Progenitor cell of endocrine pancreas (in vitro differentiated cells): Measurements from ENCODE around the gene FOXJ3. TPM values are rescaled to one million over a fixed set of nuclear protein-coding genes. Genes with fewer than 3 reads are reported as not detected.

Experiments used
- DNase-seq: peaks from one replicate; pipeline ENCODE4 v3.0.0; 2021; ENCODE audit warnings: low spot score; ENCODE audit not compliant: unreplicated experiment
- H3K27ac Mint-ChIP-seq: 2 replicates; pipeline ENCODE4 v1.8.0; 2021; ENCODE audit warnings: mild to moderate bottlenecking, moderate library complexity, mixed read lengths
- H3K27me3 Mint-ChIP-seq: 2 replicates; pipeline ENCODE4 v1.8.0; 2021; ENCODE audit warnings: mixed read lengths
- H3K36me3 Mint-ChIP-seq: 2 replicates; pipeline ENCODE4 v1.8.0; 2022; ENCODE audit warnings: mixed read lengths; ENCODE audit not compliant: insufficient read depth
- H3K4me1 Mint-ChIP-seq: 2 replicates; pipeline ENCODE4 v1.8.0; 2021; ENCODE audit warnings: low read depth, mixed read lengths
- H3K4me3 Mint-ChIP-seq: 2 replicates; pipeline ENCODE4 v1.8.0; 2021; ENCODE audit warnings: low read depth, mild to moderate bottlenecking, moderate library complexity, mixed read lengths
- H3K9me3 Mint-ChIP-seq: 2 replicates; pipeline ENCODE4 v1.8.0; 2021; ENCODE audit warnings: low read depth, mixed read lengths
- total RNA-seq: library from RNA; stranded (reverse); gene quantifications from 2 replicates; pipeline ENCODE4 v1.2.1, GENCODE V29; 2021
- TF ChIP-seq, protein P1 (sequence below): fragments of 200-600 bp; sonication (generic); IDR thresholded peaks from one replicate; pipeline ENCODE4 v1.5.0; 2021; ENCODE audit warnings: antibody characterized with exemption, mild to moderate bottlenecking; ENCODE audit not compliant: unreplicated experiment

The FOXJ3 gene
- total RNA-seq, 1 donor from 2014 or later, result 63.0 TPM

DNA sequence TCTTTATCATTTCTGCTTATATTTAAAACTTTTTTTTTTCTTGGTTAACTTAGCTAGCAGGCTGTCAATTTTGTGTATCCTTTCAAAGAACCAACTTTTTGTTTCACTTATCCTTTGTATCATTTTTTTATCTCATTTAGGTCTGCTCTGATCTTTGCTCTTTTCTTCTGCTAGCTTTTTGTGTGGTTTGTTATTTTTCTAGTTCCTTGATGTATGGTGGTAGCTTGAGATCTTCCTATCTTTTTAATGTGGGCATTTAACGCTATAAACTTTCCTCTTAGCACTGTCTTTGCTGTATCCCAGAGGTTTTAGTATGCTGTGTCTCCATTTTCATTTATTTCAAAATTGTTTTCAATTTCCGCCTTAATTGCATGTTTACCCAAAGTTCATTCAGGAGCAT lies 36.5 kb downstream of the FOXJ3 start:
- Mint-ChIP-seq H3K4me1 (no peaks in the 10 kb centered on the region), H3K36me3 (peaks cover 54% of the 10 kb centered on the region), H3K27ac (no peak overlapping the region), H3K9me3 (peaks cover 44% of the 10 kb centered on the region), H3K4me3 (no peak overlapping the region), H3K27me3 (no peaks in the 10 kb centered on the region)
- DNase-seq, result no peak
- TF ChIP-seq, protein P1, sequence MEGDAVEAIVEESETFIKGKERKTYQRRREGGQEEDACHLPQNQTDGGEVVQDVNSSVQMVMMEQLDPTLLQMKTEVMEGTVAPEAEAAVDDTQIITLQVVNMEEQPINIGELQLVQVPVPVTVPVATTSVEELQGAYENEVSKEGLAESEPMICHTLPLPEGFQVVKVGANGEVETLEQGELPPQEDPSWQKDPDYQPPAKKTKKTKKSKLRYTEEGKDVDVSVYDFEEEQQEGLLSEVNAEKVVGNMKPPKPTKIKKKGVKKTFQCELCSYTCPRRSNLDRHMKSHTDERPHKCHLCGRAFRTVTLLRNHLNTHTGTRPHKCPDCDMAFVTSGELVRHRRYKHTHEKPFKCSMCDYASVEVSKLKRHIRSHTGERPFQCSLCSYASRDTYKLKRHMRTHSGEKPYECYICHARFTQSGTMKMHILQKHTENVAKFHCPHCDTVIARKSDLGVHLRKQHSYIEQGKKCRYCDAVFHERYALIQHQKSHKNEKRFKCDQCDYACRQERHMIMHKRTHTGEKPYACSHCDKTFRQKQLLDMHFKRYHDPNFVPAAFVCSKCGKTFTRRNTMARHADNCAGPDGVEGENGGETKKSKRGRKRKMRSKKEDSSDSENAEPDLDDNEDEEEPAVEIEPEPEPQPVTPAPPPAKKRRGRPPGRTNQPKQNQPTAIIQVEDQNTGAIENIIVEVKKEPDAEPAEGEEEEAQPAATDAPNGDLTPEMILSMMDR, result no peak

- Mint-ChIP-seq H3K27ac (no peak overlapping the region), H3K27me3 (no peaks in the 10 kb centered on the region), H3K4me1 (no peaks in the 10 kb centered on the region), H3K9me3 (peaks cover 32% of the 10 kb centered on the region), H3K36me3 (peaks cover 47% of the 10 kb centered on the region), H3K4me3 (no peak overlapping the region)
- no peak for DNase-seq
- TF ChIP-seq, protein P1, result no peak
Measured at GRCh38 chr1:42295816-42296215, 39.2 kb downstream of the FOXJ3 start.

- peaks cover 14% of the 10 kb centered on the region for H3K36me3 Mint-ChIP-seq
- H3K27ac Mint-ChIP-seq, result no peak overlapping the region
- no peak for DNase-seq
- no peaks in the 10 kb centered on the region for H3K9me3 Mint-ChIP-seq
- H3K4me1 Mint-ChIP-seq, result peaks cover 2% of the 10 kb centered on the region
- TF ChIP-seq, protein P1, result no peak
- no peaks in the 10 kb centered on the region for H3K27me3 Mint-ChIP-seq
- no peak overlapping the region for H3K4me3 Mint-ChIP-seq
Measured at GRCh38 chr1:42290130-42290529, 44.9 kb downstream of the FOXJ3 start.

DNA sequence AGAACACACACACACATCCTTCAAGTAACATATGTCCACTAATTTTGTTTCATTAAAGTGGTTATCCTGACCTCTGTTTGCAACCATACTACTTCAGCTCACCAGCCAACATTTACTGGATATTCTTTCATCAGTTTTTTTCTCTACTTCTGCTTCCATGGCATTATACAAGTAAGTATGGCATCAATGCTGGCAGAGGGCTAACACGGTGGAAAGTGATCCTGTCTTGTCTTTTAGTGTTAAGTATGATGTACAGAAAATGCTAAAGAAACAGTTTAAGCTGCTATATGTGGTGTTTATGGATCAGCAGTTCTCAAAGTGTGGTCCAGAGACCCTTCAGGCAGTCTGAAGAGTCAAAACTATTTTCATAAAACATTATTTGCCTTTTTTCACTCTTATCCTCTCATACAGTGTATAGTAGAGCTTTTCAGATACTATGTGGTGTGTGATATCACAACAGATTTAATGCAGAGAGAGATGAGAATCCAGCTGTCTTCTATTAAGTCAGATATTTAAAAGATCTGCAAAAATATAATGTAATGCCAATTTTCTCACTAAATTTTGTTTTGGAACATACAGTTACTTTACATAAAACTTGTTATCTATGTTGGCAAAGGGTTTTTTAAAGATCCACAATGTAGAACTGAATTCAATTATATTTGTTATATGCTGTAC lies 46.6 kb downstream of the FOXJ3 start:
- no peak overlapping the region for H3K27ac Mint-ChIP-seq
- H3K4me3 Mint-ChIP-seq, result no peak overlapping the region
- no peaks in the 10 kb centered on the region for H3K27me3 Mint-ChIP-seq
- H3K9me3 Mint-ChIP-seq, result no peaks in the 10 kb centered on the region
- H3K36me3 Mint-ChIP-seq, result peaks cover 11% of the 10 kb centered on the region
- peaks cover 4% of the 10 kb centered on the region for H3K4me1 Mint-ChIP-seq
- no peak for DNase-seq
- TF ChIP-seq, protein P1, result no peak

DNA sequence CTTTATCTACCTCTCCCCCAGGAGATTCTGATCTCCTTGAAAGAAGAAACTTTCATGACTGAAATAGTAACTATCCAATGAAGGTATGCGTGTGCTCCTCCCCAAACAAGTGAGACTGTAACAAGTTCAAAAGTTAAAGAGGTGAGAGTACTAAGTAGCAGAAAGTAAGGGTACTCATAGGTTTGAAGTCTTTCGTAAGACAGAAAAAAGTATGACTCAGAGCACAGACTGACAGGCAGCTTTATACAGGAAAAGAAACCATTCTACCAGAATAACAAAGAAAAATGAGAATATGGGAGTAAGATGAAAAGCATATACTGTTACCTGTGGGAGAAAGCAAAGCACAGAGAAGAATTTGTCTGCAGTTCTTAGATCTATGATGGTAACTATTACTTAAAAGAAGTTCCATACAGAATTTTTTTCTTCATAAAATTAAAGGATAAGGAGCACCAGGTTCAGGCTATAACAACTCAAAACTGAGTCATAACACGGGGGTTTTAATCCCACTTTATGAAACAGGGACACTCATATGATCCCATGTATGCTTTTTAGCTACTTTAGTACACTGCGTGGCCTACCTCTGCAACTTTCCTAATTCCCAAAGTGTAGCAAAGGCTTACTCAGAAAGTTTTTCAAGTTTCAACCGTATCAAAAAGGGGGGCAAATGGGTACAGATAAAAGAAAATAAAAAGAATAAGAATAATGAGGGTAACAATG lies 52.0 kb downstream of the FOXJ3 start:
- H3K27me3 Mint-ChIP-seq, result no peaks in the 10 kb centered on the region
- no peak for DNase-seq
- no peak overlapping the region for H3K4me3 Mint-ChIP-seq
- no peaks in the 10 kb centered on the region for H3K9me3 Mint-ChIP-seq
- H3K27ac Mint-ChIP-seq, result no peak overlapping the region
- TF ChIP-seq, protein P1, result no peak
- peaks cover 5% of the 10 kb centered on the region for H3K36me3 Mint-ChIP-seq
- H3K4me1 Mint-ChIP-seq, result peaks cover 6% of the 10 kb centered on the region
